PFSK-1 (cell line): Measurements from ENCODE around the gene ADAM12.

Experiments used
- FOXP2 ChIP-seq: optimal IDR thresholded peaks from 2 replicates; pipeline ENCODE3; 2011; ENCODE audit warnings: borderline replicate concordance, control low read depth, inconsistent platforms; ENCODE audit not compliant: insufficient read depth; ENCODE audit errors: extremely low read length, extremely low read depth
- POLR2AphosphoS5 ChIP-seq: IDR thresholded peaks from 2 replicates; pipeline ENCODE4 v1.6.1; 2012; ENCODE audit warnings: low read depth, mild to moderate bottlenecking, control low read depth, low read length, moderate library complexity
- SIN3A ChIP-seq: IDR thresholded peaks from 2 replicates; pipeline ENCODE4 v1.6.1; 2012; ENCODE audit warnings: mild to moderate bottlenecking, low read length, moderate library complexity, borderline replicate concordance; ENCODE audit not compliant: insufficient read depth
- TAF1 ChIP-seq: IDR thresholded peaks from 2 replicates; pipeline ENCODE4 v1.6.1; 2012; ENCODE audit warnings: low read length, control low read depth, borderline replicate concordance; ENCODE audit not compliant: insufficient read depth
- TF ChIP-seq, protein P1 (sequence below), 2 experiments: IDR thresholded peaks; 2 replicates each; pipeline versions ENCODE4 v1.6.1 to v1.8.0; 2011 to 2012; ENCODE audit warnings: low read depth in 2 of 2, low read length in 2 of 2, control low read depth in 1 of 2, inconsistent platforms in 1 of 2, mild to moderate bottlenecking in 1 of 2, moderate library complexity in 1 of 2; ENCODE audit not compliant: insufficient read depth in 1 of 2

The ADAM12 gene

DNA sequence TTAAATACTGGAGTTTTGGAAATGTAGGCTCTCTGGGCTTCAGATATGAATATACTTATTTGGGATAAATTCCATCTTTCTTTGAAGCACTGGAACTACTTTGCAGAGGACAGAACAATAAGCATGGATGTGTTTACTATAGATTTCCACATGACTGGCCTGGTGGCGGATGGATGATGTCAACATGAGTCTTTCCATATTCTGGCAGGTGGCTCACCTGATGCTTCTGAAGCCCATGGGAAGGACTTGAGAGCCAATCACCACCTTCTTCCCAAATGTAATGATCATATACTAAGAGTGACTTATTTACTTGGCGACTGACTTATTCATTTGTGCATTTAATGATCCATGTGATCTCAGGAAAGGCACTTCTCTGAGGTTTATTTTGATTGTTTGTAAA lies 381.4 kb downstream of the ADAM12 start:
- no peak for TF ChIP-seq TAF1
- no peak for TF ChIP-seq FOXP2
- no peak for TF ChIP-seq POLR2AphosphoS5

DNA sequence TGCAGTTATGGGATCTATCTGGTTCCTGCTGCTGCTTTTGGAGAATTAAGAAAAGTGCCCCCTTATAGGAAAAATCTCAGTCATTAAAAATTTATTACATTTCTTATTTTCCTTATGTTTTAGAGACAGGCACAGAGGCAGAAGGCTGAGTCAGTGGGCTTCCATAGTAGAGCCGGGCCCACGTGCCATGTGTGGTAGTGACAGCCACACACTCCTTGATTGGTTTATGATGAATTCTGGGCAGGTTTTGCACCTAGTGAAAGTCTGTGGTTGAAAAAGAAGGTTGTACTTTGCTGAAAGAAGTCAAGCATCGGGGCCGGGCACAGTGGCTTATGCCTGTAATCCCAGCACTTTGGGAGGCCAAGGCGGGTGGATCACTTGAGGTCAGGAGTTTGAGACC lies 382.0 kb downstream of the ADAM12 start:
- TF ChIP-seq SIN3A: no peak
- no peak for TF ChIP-seq POLR2AphosphoS5
- no peak for TF ChIP-seq TAF1
- TF ChIP-seq, protein P1, sequence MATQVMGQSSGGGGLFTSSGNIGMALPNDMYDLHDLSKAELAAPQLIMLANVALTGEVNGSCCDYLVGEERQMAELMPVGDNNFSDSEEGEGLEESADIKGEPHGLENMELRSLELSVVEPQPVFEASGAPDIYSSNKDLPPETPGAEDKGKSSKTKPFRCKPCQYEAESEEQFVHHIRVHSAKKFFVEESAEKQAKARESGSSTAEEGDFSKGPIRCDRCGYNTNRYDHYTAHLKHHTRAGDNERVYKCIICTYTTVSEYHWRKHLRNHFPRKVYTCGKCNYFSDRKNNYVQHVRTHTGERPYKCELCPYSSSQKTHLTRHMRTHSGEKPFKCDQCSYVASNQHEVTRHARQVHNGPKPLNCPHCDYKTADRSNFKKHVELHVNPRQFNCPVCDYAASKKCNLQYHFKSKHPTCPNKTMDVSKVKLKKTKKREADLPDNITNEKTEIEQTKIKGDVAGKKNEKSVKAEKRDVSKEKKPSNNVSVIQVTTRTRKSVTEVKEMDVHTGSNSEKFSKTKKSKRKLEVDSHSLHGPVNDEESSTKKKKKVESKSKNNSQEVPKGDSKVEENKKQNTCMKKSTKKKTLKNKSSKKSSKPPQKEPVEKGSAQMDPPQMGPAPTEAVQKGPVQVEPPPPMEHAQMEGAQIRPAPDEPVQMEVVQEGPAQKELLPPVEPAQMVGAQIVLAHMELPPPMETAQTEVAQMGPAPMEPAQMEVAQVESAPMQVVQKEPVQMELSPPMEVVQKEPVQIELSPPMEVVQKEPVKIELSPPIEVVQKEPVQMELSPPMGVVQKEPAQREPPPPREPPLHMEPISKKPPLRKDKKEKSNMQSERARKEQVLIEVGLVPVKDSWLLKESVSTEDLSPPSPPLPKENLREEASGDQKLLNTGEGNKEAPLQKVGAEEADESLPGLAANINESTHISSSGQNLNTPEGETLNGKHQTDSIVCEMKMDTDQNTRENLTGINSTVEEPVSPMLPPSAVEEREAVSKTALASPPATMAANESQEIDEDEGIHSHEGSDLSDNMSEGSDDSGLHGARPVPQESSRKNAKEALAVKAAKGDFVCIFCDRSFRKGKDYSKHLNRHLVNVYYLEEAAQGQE (IDR thresholded peaks at IDR 0.05; ENCODE audit: insufficient read depth in 1 of 2, low read depth in 2 of 2, low read length in 2 of 2): no peak
- no peak for TF ChIP-seq FOXP2

DNA sequence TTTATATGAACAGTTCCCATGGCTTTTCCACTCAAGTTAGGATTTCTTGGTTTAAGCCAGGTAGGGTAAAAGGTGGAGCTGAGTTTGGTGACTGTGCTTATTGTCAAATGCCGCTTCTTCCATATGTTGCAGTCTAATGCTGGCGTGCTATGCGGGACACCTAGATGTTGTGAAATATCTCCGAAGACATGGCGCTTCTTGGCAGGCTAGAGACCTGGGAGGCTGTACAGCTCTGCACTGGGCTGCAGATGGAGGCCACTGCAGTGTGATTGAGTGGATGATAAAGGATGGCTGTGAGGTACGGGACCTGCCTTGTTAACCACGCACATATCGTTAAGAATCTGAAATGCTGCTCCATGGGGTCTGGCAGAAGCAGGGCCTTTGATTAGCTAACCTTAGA lies 383.5 kb downstream of the ADAM12 start:
- TF ChIP-seq POLR2AphosphoS5 (no peak), TAF1 (no peak), SIN3A (no peak), FOXP2 (no peak)
- TF ChIP-seq, protein P1 (IDR thresholded peaks at IDR 0.05; ENCODE audit: insufficient read depth in 1 of 2, low read depth in 2 of 2, low read length in 2 of 2): no peak

DNA sequence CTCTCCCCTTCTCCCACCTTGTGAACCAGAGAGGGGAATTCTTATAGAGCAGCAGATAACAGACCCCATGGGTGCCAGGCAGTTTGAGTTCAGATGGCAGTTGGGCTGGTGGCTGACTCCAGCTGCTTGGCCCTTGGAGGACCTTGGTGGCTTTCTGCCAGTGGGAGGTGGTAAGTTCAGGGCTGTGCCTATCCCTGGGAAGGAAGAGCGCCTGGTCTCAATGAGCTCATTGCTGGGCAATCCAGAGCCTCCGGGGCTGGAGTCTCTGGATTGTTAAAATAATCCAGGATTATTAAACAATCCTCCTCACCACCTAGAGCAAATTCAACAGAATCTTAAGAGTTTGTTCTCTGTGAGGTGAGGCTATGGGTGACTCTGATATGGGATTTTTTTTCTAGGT lies 386.7 kb downstream of the ADAM12 start:
- TF ChIP-seq TAF1: no peak
- TF ChIP-seq POLR2AphosphoS5: no peak

DNA sequence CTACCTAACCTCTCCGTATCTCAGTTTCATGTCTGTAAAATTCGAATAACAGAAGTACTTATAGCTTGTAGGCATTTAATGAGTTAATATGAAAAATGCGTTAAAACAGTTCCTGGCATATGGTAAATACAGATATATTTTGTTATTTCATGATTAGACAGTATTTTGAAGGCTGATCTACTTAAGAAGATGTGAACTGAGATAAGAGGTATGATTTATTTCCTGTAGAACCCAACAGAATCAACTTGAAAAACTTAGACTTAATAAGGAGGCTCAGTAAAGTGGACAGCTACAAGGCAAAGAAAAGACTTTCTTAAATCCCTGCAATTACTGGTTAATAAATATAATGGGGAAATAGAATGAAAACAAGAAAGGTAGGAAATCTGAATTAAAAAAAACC lies 388.6 kb downstream of the ADAM12 start:
- no peak for TF ChIP-seq SIN3A
- TF ChIP-seq, protein P1 (IDR thresholded peaks at IDR 0.05; ENCODE audit: insufficient read depth in 1 of 2, low read depth in 2 of 2, low read length in 2 of 2): no peak
- TF ChIP-seq TAF1: no peak
- TF ChIP-seq POLR2AphosphoS5: no peak
- no peak for TF ChIP-seq FOXP2

DNA sequence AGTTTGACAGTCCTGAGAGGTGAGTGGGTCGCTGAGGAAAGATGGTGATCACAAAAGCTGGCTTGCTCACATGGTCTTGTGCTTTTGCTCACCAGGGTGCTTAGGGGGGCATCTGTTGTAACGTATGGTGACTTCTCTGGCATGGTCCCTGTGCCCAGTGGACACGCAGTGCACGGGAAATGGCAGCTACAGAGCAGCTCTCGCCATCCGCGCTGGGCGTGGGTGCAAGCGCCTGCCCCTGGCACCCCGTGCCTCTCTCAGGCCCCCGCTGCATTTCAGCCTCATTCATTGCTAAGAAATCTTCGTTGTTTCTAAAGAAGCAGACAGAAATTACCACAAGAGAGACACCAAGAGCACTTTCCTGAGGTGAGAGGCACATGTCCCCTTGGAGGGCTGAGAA lies 390.7 kb downstream of the ADAM12 start:
- no peak for TF ChIP-seq TAF1
- TF ChIP-seq, protein P1 (IDR thresholded peaks at IDR 0.05; ENCODE audit: insufficient read depth in 1 of 2, low read depth in 2 of 2, low read length in 2 of 2): no peak
- no peak for TF ChIP-seq FOXP2
- TF ChIP-seq POLR2AphosphoS5: no peak
- no peak for TF ChIP-seq SIN3A
